T follicular helper cell (primary cell): Measurements from ENCODE around the gene KIRREL3.

ENCODE experiments used
- DNase-seq: peaks from one replicate; pipeline ENCODE4 v3.0.0-alpha.2; 2020; ENCODE audit warnings: low read depth

Gene KIRREL3

GRCh38 chr11:126573325-126573978 lies 427.1 kb downstream of the KIRREL3 start:
- DNase-seq: no peak

- no peak for DNase-seq
These were observed 430.1 kb downstream of the KIRREL3 start for GRCh38 chr11:126570489-126570888.

DNA sequence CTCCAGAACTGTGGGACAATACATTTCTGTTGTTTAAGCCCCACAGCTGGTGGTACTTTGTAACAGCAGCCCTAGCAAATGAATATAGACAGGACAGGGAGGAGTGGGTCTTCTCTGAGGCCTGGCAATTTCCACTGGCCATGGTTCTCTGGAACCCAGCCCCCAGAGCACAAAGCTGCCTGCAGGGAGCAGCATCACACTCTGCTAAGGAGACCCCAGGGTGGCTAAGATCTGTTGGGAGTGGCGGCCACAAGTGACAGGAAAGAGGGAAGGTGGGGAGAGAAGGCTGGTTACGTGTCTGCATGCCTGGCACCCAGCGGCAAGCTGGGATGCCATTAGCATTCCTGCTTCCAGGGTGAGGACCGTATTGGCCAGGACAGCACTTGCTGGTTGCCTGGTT lies 433.2 kb downstream of the KIRREL3 start:
- DNase-seq: no peak

- no peak for DNase-seq
These were observed 436.0 kb downstream of the KIRREL3 start for GRCh38 chr11:126564566-126564965.

DNA sequence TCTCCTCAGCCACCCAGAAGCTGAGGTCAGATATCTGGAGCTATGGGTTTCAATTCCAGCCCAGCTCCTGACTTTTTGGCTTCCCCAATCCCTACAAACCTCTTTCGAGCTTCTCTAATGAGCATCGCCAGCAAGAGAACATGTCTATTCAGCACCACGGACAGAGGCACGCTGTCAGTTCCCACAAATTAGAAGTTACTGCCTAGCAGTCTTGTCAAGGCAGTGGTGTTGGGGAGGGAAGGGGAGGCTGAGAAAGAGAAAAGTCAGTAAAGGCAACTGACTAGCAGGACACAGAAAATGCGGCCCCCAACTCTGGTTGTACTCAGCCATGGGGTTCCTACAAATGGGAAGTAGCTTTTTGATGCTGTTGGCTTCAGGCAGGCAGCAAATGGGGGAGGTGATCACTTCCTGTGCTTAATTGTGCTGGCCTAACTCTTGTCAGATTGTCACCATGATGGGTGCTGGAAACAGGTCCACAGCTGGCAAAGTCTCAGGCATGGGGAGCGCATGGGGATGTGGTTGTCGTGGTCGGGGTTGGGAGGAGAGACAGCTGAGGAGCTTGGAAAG lies 439.2 kb downstream of the KIRREL3 start:
- DNase-seq: no peak

DNA sequence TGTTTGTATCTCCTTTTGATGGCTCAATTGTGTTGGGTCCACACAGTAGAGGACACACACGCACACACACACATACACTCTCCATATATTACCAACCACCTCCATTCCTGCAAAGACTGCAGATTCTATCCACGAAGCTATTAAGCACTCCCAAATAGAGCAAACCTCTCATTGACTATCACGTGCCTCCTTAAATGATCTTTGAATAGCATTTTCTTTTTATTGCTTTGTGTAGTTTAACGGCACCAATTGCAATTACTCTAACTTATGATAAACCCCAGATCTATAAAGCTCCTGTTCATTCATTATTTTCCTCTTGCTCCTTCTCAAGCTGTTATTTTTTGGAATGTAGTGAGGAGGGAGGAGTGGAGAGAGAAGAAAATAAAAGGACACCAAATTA lies 440.3 kb downstream of the KIRREL3 start:
- no peak for DNase-seq

DNA sequence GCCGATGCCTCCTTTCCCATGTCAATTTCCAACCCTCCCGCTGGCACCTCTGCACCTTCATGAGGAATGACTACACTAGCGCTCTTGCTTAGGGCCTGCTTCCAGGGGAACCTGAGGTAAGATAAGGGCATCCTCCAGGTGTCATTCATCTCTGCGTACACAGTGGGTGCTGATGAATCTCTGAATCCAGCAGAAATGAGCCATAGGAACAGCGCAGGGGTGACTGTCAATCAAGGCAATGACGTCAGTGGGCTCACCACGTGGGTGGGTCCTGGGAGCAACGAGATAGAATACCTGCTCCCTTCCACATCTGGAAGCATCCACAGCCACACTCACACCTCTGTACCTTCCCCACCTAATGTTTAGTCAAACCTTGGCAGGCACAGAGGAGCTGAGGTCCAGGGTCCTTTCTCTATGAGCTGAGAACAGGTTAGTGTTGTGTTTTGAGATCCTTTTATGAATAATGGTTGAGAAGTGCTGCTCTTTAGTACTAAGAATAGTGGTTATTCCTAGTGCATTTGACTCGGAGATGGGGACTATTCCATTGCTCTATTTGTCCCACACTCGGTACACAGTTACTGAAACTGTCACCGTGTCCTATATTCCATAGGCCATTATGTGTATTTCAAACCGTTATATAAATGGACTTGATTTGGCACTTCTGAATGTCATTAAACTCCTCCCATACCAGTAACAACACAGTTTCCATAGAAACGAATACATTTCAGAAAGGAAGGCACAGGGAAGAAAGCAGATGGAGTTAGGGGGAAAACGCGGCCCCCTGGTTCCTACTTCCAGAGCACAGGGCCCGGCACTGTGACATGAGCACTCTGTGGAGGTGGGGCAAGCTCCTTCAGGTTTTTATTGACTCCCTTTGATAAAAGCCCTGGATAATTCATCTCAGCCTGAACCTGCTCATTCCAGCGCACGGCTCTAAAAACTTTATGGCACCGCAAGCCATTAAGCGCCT lies 451.7 kb downstream of the KIRREL3 start:
- DNase-seq: no peak

- DNase-seq: no peak
These were observed 452.9 kb downstream of the KIRREL3 start for GRCh38 chr11:126547691-126548090.

DNA sequence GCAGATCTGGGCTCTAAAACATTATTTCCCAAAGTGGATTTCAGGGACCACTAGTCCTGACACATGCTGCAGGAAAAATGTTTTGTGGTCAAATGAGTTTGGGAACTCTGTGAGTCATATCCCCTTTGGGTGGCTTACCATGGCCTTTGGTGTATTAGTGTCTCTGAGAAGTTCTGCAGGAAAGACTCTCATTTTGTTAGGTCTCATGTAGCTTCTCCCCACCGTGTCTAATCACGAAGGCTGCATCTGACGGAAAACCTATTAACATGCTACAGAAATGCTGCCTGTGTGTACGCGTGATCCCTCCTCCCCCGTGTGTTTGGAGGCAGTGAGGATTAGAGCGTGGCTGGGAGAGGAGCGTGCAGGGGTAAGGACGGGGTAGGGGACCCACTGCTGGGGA lies 453.4 kb downstream of the KIRREL3 start:
- DNase-seq: no peak

DNA sequence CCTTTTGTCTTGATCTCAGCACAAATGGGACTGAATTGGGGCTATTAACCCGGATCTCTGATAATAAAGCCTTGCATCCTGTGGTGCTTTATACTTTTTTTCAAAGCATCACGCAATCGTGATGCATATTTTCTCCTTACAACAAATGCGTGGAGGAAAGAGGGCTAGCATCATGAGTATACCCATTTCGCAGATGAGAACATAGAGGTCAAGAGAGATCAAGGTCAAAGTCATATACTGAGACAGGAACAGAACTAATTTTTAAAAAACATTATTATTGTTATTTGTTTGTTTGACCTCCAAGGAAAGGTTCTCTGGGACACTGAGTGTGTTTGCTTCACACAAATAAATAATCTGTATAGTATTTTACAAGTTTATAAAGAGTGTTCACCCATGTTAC lies 453.9 kb downstream of the KIRREL3 start:
- no peak for DNase-seq

GRCh38 chr11:126546191-126546590 lies 454.4 kb downstream of the KIRREL3 start:
- no peak for DNase-seq

DNA sequence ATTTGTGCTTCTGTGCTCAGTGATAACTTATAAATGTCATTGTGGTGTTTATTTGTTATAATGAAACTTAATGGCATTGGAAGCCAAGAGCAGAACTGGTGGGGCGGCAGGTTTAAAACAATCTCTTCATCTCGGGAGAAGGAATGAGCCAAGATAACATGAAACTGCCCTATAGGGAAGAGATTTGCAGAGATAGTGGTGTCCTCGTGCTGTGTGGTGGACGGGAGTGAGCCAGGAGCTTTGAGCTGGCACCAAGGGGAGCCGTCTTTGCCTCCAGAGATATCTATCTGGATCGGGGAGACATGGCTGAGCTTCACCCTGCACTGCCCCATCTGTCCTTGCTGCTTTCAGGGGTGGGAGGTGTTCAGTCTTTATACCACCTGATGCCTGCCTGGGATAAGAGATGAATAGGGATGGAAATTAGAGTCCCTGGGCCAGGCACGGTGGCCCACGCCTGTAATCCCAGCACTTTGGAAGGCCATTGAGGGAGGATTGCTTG lies 455.5 kb downstream of the KIRREL3 start:
- DNase-seq: no peak

- no peak for DNase-seq
These were observed 456.2 kb downstream of the KIRREL3 start for GRCh38 chr11:126544108-126545056.

- DNase-seq: no peak
These were observed 456.9 kb downstream of the KIRREL3 start for GRCh38 chr11:126543691-126544090.

DNA sequence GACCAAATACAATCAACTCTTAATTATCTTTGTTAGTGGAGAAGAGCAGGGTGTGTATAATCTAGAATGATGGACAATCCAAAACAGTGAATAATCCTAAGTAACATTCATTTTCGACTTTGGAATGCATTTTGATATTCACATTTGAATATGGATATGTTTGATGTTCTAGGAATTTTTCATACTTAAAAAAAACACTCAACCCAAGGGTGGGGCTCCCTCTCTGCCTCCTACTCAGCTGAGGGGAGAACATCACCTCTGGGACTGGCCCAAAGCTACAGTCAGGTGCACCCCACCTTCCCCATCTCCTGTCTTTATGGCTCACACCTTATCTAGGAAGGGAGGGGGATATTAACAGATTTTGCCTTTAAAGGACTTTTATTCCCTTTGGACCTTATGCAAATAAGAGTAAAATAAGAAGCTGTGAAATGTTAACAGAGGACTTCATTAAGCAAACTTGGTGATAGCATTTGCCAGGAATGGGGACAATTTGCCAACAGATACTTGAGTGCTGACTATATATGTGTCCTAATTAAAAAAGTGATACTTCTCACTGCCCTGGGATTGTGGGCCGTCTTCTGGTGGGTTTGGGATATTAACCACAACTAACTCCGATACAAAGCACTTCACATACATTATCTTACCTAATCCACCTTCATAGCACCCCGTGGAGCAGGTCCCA lies 458.1 kb downstream of the KIRREL3 start:
- DNase-seq: no peak

- no peak for DNase-seq
These were observed 462.5 kb downstream of the KIRREL3 start for GRCh38 chr11:126538071-126538470.

GRCh38 chr11:126537492-126537891 lies 463.1 kb downstream of the KIRREL3 start:
- DNase-seq: no peak

- no peak for DNase-seq
These were observed 466.3 kb downstream of the KIRREL3 start for GRCh38 chr11:126534141-126534805.

GRCh38 chr11:126533560-126533959 lies 467.0 kb downstream of the KIRREL3 start:
- no peak for DNase-seq

DNA sequence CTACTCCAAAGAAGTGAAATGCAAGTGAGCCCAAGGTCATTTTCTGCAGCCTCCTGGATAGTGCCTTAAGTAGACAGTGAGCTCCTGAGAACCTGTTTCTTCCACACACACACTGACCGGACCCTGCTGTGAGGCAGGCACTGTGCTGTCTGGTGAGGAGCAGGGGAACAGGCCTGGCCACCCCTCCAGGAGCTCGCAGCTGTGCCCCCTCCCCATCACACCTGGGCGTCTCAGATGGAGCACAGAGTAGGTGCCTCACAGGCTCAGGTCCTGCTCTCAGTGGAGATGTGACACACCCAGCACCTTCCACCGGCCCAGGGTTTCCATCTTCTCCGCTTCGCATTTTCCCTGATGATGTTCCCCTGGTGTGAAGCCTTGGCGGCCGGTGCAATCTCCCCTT lies 470.2 kb downstream of the KIRREL3 start:
- no peak for DNase-seq
